DND-41 (cell line): Measurements from ENCODE around the gene SORL1-AS1.

ENCODE experiments used
- CTCF ChIP-seq: IDR thresholded peaks from 2 replicates; pipeline ENCODE4 v1.5.1; 2012; ENCODE audit warnings: borderline replicate concordance, low read length, moderate library complexity, mild to moderate bottlenecking; ENCODE audit not compliant: poor library complexity, severe bottlenecking; ENCODE audit errors: extremely low read depth
- EZH2 ChIP-seq: IDR thresholded peaks from 3 replicates; pipeline ENCODE4 v1.6.1; 2012; ENCODE audit warnings: borderline replicate concordance, low read depth, mild to moderate bottlenecking, moderate library complexity, low read length, inconsistent platforms; ENCODE audit not compliant: severe bottlenecking

GRCh38 chr11:121488641-121489040, 35.9 kb upstream of the SORL1-AS1 start:
- TF ChIP-seq CTCF, result no peak
- TF ChIP-seq EZH2, result no peak
